Vagina (tissue), 2 donors: ENCODE measurements around the gene STAP2. TPM values are rescaled to one million over a fixed set of nuclear protein-coding genes. Genes with fewer than 3 reads are reported as not detected.

Experiments
- DNase-seq, 2 donors: peaks; one replicate each; pipeline ENCODE4 v3.0.0-alpha.2; 2017; ENCODE audit errors: extremely low spot score in 2 of 2
- H3K27ac ChIP-seq: fragments of 200-600 bp; sonication (generic); one replicate; pipeline ENCODE4 v1.5.1; 2019
- H3K27me3 ChIP-seq: fragments of 200-600 bp; sonication (generic); one replicate; pipeline ENCODE4 v1.5.1; 2019
- H3K36me3 ChIP-seq, 2 donors: fragments of 200-600 bp; sonication (generic); one replicate each; pipeline ENCODE4 v1.5.1; 2017 to 2019
- H3K4me1 ChIP-seq: fragments of 200-600 bp; sonication (generic); one replicate; pipeline ENCODE4 v1.5.1; 2019
- H3K4me3 ChIP-seq, 2 donors: fragments of 200-600 bp; sonication (generic); 1 replicate in 1 of 2; 2 replicates in 1 of 2; pipeline ENCODE4 v1.5.1; 2016 to 2019
- H3K9me3 ChIP-seq: fragments of 200-600 bp; sonication (generic); one replicate; pipeline ENCODE4 v1.5.1; 2019
- CTCF ChIP-seq, 3 experiments: fragments of 450-650 bp in 2 of 3; fragments of 200-600 bp in 1 of 3; sonication (generic) in 1 of 3; IDR thresholded peaks; one replicate each; pipeline ENCODE4 v1.5.1; 2017 to 2019; ENCODE audit warnings: antibody characterized with exemption in 3 of 3, mild to moderate bottlenecking in 2 of 3, moderate library complexity in 2 of 3
- POLR2A ChIP-seq, 2 donors: fragments of 450-650 bp; IDR thresholded peaks; one replicate each; pipeline ENCODE4 v1.6.1; 2017; ENCODE audit warnings: antibody characterized with exemption in 2 of 2, mild to moderate bottlenecking in 2 of 2, moderate library complexity in 2 of 2
- POLR2AphosphoS5 ChIP-seq, 2 donors: sonication (generic); formaldehyde crosslinking; IDR thresholded peaks; one replicate each; pipeline ENCODE4 v1.9.0; 2017; ENCODE audit warnings: antibody characterized with exemption in 2 of 2, mild to moderate bottlenecking in 2 of 2, low read depth in 1 of 2; ENCODE audit not compliant: insufficient read depth in 1 of 2
- intact Hi-C: fragments of 100-400 bp; cut with DNase I; formaldehyde crosslinking; loops from one replicate; pipeline ENCODE4 v1.15.1; 2023
- total RNA-seq: library from RNA; depleted of rRNA; stranded (reverse); fragments of >200 nt; gene quantifications from one replicate; pipeline ENCODE4 v1.2.3, GENCODE V29; 2016

The STAP2 gene
- total RNA-seq, 1 donor from 2014 or later = 29.2 TPM

DNA sequence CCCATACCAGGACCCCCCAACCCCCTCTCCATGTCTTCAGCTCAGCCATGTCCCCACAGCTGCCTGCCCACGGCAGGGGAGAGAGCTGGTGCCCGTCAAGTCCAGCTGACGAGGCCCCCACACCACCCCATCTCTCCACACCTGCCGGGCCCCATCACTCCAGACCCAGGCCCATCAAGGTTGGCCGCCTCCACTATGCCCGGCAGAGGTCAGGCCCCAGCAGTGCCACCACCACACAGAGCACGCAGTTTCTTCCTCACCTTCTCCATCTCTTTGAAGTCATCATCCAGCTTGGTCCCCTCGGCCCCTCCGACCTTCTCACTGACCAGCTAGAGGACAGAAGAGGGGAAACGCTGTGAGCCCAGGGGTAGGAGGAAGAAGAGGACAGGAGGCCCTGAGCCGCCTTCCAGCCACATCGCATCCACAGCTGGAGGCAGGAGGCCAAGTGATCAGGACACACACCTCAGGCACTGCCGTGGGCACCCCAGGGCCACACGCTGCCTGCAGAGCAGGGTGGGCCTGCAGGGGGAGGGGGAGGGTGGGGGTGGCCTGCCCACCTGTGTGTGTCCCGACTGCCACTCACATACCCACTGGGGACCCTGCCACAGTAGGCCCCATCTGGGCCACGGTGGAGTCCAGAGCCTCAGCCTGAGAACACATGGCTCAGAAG lies 28.2 kb upstream of the STAP2 start:
- Histone ChIP-seq H3K27ac (peak overlapping the region; percentile 15), H3K4me1 (peaks cover 49% of the 10 kb centered on the region)
- intact Hi-C loops = no loop called here

GRCh38 chr19:4365791-4366665 lies 27.4 kb upstream of the STAP2 start:
- Histone ChIP-seq H3K27ac (no peak overlapping the region), H3K27me3 (no peaks in the 10 kb centered on the region), H3K36me3 (peaks cover 0 to 48% of the 10 kb centered on the region in 2 donors), H3K4me3 (no peak overlapping the region), H3K4me1 (peaks cover 41% of the 10 kb centered on the region), H3K9me3 (no peaks in the 10 kb centered on the region)
- intact Hi-C loops = no loop called here
- TF ChIP-seq POLR2A (IDR thresholded peaks at IDR 0.05) (no peak), CTCF (IDR thresholded peaks at IDR 0.05) (no peak), POLR2AphosphoS5 (IDR thresholded peaks at IDR 0.05; ENCODE audit: insufficient read depth in 1 of 2, low read depth in 1 of 2) (no peak)
- no peak for DNase-seq

More for the DNA sequence above, 28.2 kb upstream of the STAP2 start:
- Histone ChIP-seq H3K36me3 (peaks cover 0 to 40% of the 10 kb centered on the region in 2 donors), H3K9me3 (no peaks in the 10 kb centered on the region), H3K27me3 (no peaks in the 10 kb centered on the region), H3K4me3 (no peak overlapping the region)
- TF ChIP-seq POLR2AphosphoS5 (IDR thresholded peaks at IDR 0.05; ENCODE audit: insufficient read depth in 1 of 2, low read depth in 1 of 2) (no peak), CTCF (IDR thresholded peaks at IDR 0.05) (no peak), POLR2A (IDR thresholded peaks at IDR 0.05) (no peak)
- DNase-seq = no peak

GRCh38 chr19:4365341-4365740 lies 26.7 kb upstream of the STAP2 start:
- H3K27me3 ChIP-seq = no peaks in the 10 kb centered on the region
- H3K36me3 ChIP-seq = peaks cover 0 to 54% of the 10 kb centered on the region in 2 donors
- H3K27ac ChIP-seq = no peak overlapping the region
- DNase-seq = no peak
- H3K4me3 ChIP-seq = no peak overlapping the region
- intact Hi-C loops = no loop called here
- H3K9me3 ChIP-seq = no peaks in the 10 kb centered on the region
- H3K4me1 ChIP-seq = peaks cover 35% of the 10 kb centered on the region
- TF ChIP-seq POLR2AphosphoS5 (IDR thresholded peaks at IDR 0.05; ENCODE audit: insufficient read depth in 1 of 2, low read depth in 1 of 2) (no peak), CTCF (IDR thresholded peaks at IDR 0.05) (no peak), POLR2A (IDR thresholded peaks at IDR 0.05) (no peak)

DNA sequence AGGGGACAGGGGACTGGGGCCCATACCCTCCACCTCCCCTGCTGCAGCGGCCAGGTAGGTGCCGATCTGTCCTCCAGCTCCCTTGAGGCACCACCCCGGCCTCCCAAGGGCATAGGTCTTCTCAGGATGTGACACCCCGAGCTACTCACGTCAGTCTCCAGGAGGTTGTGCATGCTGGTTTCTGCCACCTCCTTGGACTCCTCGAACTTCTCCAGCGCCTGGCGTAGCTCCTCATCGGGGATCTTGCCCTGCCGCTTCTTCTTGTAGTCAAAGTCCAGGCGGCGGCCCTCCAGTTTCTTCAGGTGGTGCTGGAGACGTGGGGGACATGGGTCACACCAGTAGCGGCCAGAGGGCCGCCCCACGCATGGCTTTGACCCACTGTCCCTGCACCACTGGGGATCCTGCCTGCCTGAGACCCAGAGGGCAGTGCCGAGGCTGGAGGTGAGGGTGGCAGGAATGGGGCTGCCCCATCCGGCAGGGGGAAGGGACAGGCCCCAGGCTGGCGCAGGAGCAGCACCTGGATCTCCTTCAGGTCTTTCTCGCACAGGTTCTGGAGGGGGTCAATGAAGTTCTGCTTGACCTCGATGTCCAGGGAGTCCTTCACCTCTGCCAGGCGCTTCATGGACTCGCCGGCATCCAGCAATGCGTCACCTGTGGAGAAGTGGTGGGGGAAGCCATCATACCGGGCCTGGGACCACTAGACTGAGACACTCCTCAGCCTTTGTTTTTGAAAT lies 25.1 kb upstream of the STAP2 start:
- H3K4me1 ChIP-seq = peaks cover 18% of the 10 kb centered on the region

More for the DNA sequence above, 25.1 kb upstream of the STAP2 start:
- DNase-seq = no peak
- Histone ChIP-seq H3K4me3 (no peak overlapping the region), H3K9me3 (no peaks in the 10 kb centered on the region), H3K36me3 (peaks cover 0 to 61% of the 10 kb centered on the region in 2 donors), H3K27ac (no peak overlapping the region), H3K27me3 (no peaks in the 10 kb centered on the region)
- TF ChIP-seq CTCF (IDR thresholded peaks at IDR 0.05) = no peak
- intact Hi-C loops = no loop called here
